ENCODE measurements around the gene RPTN. TPM values are rescaled to one million over a fixed set of nuclear protein-coding genes. Genes with fewer than 3 reads are reported as not detected.

RPTN gene
- total RNA-seq, 1 donor from 2014 or later, result not detected

DNA sequence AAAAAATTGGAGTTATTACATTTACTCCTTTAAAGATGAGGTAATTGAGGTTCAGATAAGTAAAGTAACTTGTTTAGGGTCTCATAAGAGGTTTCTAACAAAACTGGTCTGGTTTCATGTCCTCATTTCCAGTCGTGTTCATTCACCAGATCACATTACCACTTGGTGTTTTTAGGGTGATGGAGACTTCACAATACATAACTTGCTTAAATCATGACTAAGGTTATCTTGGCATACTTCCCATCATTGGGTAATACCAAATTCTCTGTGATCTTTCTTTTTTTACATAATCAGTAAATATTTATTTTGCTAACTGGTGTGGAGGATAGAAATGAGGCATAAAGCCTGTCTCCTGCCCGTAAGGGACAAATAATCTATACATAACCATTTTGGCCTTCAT, 31.6 kb upstream of the RPTN start:
- no peak for DNase-seq (ENCODE audit: low spot score, unreplicated experiment)
- Mint-ChIP-seq H3K4me1 (ENCODE audit: low read depth) (no peaks in the 10 kb centered on the region), H3K36me3 (ENCODE audit: insufficient read depth) (no peaks in the 10 kb centered on the region), H3K27me3 (peaks cover 9% of the 10 kb centered on the region), H3K27ac (no peak overlapping the region), H3K9me3 (ENCODE audit: low read depth) (peaks cover 18% of the 10 kb centered on the region), H3K4me3 (ENCODE audit: low read depth) (no peak overlapping the region)
- TF ChIP-seq, protein P1, sequence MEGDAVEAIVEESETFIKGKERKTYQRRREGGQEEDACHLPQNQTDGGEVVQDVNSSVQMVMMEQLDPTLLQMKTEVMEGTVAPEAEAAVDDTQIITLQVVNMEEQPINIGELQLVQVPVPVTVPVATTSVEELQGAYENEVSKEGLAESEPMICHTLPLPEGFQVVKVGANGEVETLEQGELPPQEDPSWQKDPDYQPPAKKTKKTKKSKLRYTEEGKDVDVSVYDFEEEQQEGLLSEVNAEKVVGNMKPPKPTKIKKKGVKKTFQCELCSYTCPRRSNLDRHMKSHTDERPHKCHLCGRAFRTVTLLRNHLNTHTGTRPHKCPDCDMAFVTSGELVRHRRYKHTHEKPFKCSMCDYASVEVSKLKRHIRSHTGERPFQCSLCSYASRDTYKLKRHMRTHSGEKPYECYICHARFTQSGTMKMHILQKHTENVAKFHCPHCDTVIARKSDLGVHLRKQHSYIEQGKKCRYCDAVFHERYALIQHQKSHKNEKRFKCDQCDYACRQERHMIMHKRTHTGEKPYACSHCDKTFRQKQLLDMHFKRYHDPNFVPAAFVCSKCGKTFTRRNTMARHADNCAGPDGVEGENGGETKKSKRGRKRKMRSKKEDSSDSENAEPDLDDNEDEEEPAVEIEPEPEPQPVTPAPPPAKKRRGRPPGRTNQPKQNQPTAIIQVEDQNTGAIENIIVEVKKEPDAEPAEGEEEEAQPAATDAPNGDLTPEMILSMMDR (IDR thresholded peaks at IDR 0.05; ENCODE audit: unreplicated experiment), result no peak

DNA sequence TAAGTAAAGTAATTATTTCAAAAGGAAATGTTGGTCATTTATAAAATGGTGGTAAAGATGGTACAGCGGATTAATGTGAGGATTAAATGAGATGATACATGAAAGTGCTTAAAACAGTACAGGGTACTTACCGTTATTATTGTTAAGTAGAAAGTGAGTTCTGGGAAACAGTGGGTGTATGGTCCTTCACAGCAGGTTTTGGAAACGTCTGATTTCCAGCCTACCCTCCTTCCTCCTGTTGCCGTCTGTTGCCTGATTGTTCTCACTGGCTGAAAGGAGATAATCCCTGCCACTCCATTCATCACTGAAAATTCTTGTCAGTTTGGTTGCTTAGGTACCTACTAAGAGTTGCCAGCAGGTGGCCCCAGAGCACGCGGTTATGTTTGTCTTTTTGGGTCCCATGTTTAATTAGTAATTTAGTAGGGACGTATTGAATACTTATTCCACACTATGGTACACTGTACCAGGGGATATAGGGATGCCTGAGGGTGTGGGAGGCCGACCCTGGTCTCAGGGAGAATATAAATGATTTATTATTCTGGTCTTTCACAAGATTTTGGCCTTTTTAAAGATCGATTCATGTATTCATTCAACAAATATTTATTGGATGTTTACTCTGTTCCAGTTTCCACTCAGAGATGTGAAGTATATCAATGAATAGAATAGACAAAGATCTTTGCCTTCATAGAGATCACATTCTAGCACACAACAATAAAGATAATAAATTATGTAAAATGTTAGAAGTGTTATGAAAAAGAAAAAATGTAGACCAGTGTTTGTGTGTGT, 30.8 kb upstream of the RPTN start:
- Mint-ChIP-seq H3K9me3 (ENCODE audit: low read depth) (peaks cover 17% of the 10 kb centered on the region), H3K27ac (no peak overlapping the region), H3K4me1 (ENCODE audit: low read depth) (no peaks in the 10 kb centered on the region), H3K27me3 (peaks cover 15% of the 10 kb centered on the region), H3K36me3 (ENCODE audit: insufficient read depth) (no peaks in the 10 kb centered on the region), H3K4me3 (ENCODE audit: low read depth) (no peak overlapping the region)
- no peak for DNase-seq (ENCODE audit: low spot score, unreplicated experiment)
- TF ChIP-seq, protein P1 (IDR thresholded peaks at IDR 0.05; ENCODE audit: unreplicated experiment), result peak; percentile 56

DNA sequence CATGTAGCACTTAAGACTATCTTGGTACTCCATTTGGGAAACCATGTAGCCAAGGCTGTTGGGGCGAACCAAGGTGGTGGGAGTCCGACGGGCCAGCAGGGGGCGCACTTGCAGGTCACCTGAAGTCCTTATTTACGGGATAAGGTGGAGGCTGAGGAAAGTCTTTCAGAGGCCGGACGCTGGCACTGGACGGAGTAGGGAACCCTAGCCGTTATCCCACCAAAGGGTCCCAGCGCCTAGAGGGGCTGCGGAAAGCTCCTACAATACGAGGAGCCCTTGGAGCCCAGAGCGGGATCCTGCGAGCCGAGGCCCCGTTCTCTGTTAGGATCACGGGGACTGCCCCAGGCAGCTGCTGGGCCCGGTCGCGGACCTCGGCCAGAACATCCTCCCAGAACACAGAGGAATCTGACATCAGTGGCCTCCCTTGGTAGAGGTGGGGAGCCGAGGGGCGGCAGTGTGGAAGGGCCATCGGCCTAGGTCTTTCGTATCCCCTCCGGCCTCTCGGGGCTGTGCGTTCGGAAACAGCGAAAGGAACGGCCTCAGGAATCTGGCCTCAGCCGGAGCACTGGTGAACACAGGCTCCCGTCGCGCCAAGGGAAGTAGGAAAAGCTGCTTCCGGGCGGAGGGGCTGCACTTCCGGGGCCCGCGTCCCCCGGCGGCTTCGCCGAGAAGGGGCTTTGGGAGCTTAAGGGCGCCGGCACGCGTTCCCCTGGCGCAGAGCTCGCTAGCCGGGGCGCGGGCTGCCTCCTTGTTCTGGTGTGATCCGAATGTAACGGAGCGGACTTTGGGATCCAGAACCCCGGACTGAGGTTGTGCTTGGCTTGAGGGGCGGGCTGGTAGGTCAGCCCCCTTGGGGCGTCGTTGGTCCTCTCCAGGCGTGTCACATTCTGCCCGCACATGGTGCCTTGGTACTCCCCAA, 29.9 kb upstream of the RPTN start:
- Mint-ChIP-seq H3K4me1 (ENCODE audit: low read depth) (no peaks in the 10 kb centered on the region), H3K9me3 (ENCODE audit: low read depth) (peaks cover 11% of the 10 kb centered on the region), H3K4me3 (ENCODE audit: low read depth) (no peak overlapping the region), H3K27ac (no peak overlapping the region), H3K36me3 (ENCODE audit: insufficient read depth) (no peaks in the 10 kb centered on the region), H3K27me3 (peaks cover 21% of the 10 kb centered on the region)
- DNase-seq (ENCODE audit: low spot score, unreplicated experiment), result no peak
- TF ChIP-seq, protein P1 (IDR thresholded peaks at IDR 0.05; ENCODE audit: unreplicated experiment), result peak; percentile 29

DNA sequence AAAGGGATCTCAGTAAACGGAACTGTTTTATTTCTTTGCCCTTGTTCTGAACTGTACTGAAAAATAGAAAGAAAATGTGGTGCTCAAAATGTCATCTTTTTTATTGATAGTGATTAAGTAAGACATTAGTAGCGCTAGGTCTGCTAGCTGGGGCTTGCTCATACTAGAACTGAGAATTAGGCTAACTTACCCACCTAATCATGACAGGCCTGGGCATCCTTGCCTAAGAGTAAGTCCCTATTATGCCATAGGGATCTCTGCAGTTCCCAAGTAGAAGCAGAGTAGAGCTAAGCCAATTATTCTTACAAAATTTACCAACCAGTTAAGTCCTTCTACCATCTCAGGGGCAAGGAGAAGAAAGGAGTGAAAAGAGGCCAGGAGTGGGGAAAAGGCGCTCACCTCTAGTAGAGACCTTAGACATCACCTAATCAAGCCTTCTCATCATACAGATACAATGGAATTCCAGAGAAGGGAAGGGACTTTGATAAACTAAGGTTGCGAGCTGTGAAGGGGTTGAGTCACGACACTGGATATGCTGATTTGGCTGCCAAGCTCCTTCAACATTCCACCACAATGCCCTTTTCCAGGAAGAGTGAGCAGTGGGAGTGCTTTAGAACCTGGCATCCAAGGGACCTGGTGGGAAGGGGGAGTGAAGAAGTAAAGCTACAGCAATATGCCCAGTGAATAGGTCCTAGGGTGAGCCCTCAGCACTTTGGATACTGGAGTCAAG, 27.7 kb upstream of the RPTN start:
- Mint-ChIP-seq H3K36me3 (ENCODE audit: insufficient read depth) (no peaks in the 10 kb centered on the region), H3K27me3 (peaks cover 22% of the 10 kb centered on the region), H3K4me1 (ENCODE audit: low read depth) (no peaks in the 10 kb centered on the region), H3K4me3 (ENCODE audit: low read depth) (no peak overlapping the region), H3K27ac (no peak overlapping the region), H3K9me3 (ENCODE audit: low read depth) (peaks cover 10% of the 10 kb centered on the region)
- TF ChIP-seq, protein P1 (IDR thresholded peaks at IDR 0.05; ENCODE audit: unreplicated experiment), result no peak
- no peak for DNase-seq (ENCODE audit: low spot score, unreplicated experiment)

Measured in progenitor cell of endocrine pancreas (in vitro differentiated cells).